G401 (cell line): ENCODE measurements around the gene TCERG1L. TPM values are rescaled to one million over a fixed set of nuclear protein-coding genes. Genes with fewer than 3 reads are reported as not detected.

Experiments used
- DNase-seq: peaks from one replicate; pipeline ENCODE4 v3.0.0-alpha.2; 2015; ENCODE audit warnings: low spot score
- in situ Hi-C: cut with HindIII; loops from 2 replicates; pipeline ENCODE4 v1.10.0; 2016; ENCODE audit warnings: low sequenced_read_pairs, mixed read lengths
- total RNA-seq: library from RNA; depleted of rRNA; stranded (reverse); fragments of >200 nt; shearing (Covaris generic); gene quantifications from 2 replicates; pipeline ENCODE4 v1.2.3, GENCODE V29; 2014

The TCERG1L gene
- total RNA-seq, 1 experiment from 2014 or later: not detected

GRCh38 chr10:131123496-131123895 is 188.0 kb downstream of the TCERG1L start:
- DNase-seq: no peak
- in situ Hi-C loops: no loop called here

- no peak for DNase-seq
- in situ Hi-C loops: no loop called here
Measured at GRCh38 chr10:131121511-131122035, 189.9 kb downstream of the TCERG1L start.

GRCh38 chr10:131119626-131120355 is 191.7 kb downstream of the TCERG1L start:
- in situ Hi-C loops: no loop called here

GRCh38 chr10:131117416-131118212 is 193.9 kb downstream of the TCERG1L start:
- in situ Hi-C loops: no loop called here
- DNase-seq: no peak

More at GRCh38 chr10:131119626-131120355, 191.7 kb downstream of the TCERG1L start:
- no peak for DNase-seq

- DNase-seq: no peak
- in situ Hi-C loops: no loop called here
Measured at GRCh38 chr10:131116991-131117375, 194.5 kb downstream of the TCERG1L start.

- DNase-seq: no peak
- in situ Hi-C loops: no loop called here
Measured at GRCh38 chr10:131116216-131116990, 195.1 kb downstream of the TCERG1L start.

- in situ Hi-C loops: no loop called here
Measured at GRCh38 chr10:131115801-131116200, 195.7 kb downstream of the TCERG1L start.

GRCh38 chr10:131115321-131115720 is 196.2 kb downstream of the TCERG1L start:
- no peak for DNase-seq
- in situ Hi-C loops: no loop called here

More at GRCh38 chr10:131115801-131116200, 195.7 kb downstream of the TCERG1L start:
- DNase-seq: no peak

- DNase-seq: no peak
- in situ Hi-C loops: no loop called here
Measured at GRCh38 chr10:131114846-131115245, 196.7 kb downstream of the TCERG1L start.

GRCh38 chr10:131113709-131114291 is 197.7 kb downstream of the TCERG1L start:
- no peak for DNase-seq
- in situ Hi-C loops: no loop called here

- DNase-seq: no peak
- in situ Hi-C loops: no loop called here
Measured at GRCh38 chr10:131113165-131113564, 198.4 kb downstream of the TCERG1L start.

- no peak for DNase-seq
- in situ Hi-C loops: no loop called here
Measured at GRCh38 chr10:131112691-131113090, 198.8 kb downstream of the TCERG1L start.

- in situ Hi-C loops: no loop called here
- DNase-seq: no peak
Measured at GRCh38 chr10:131111471-131112080, 199.9 kb downstream of the TCERG1L start.

- in situ Hi-C loops: no loop called here
- no peak for DNase-seq
Measured at GRCh38 chr10:131111007-131111406, 200.5 kb downstream of the TCERG1L start.

GRCh38 chr10:131110241-131110783 is 201.2 kb downstream of the TCERG1L start:
- no peak for DNase-seq
- in situ Hi-C loops: no loop called here

GRCh38 chr10:131109726-131110125 is 201.8 kb downstream of the TCERG1L start:
- peak; percentile 90 for DNase-seq
- in situ Hi-C loops: no loop called here

- no peak for DNase-seq
- in situ Hi-C loops: no loop called here
Measured at GRCh38 chr10:131109291-131109690, 202.2 kb downstream of the TCERG1L start.

- no peak for DNase-seq
- in situ Hi-C loops: no loop called here
Measured at GRCh38 chr10:131107970-131108369, 203.6 kb downstream of the TCERG1L start.
